ENCODE results near the gene SLC38A3.
A peak's percentile ranks its signal among the peaks of the same experiment; 100 is the strongest.

SLC38A3 gene

GRCh38 chr3:50192124-50192523 is 12.9 kb upstream of the SLC38A3 start:
- no peak for DNase-seq (ENCODE audit: low read depth)

GRCh38 chr3:50192689-50193141 is 12.4 kb upstream of the SLC38A3 start:
- peak; percentile 24 for DNase-seq (ENCODE audit: low read depth)

GRCh38 chr3:50193286-50193685 is 11.8 kb upstream of the SLC38A3 start:
- no peak for DNase-seq (ENCODE audit: low read depth)

GRCh38 chr3:50193746-50194127 is 11.3 kb upstream of the SLC38A3 start:
- no peak for DNase-seq (ENCODE audit: low read depth)

GRCh38 chr3:50194128-50194902 is 10.8 kb upstream of the SLC38A3 start:
- DNase-seq (ENCODE audit: low read depth) = peak; percentile 15

GRCh38 chr3:50194903-50195500 is 10.1 kb upstream of the SLC38A3 start:
- DNase-seq (ENCODE audit: low read depth) = no peak

GRCh38 chr3:50195501-50196252 is 9.4 kb upstream of the SLC38A3 start:
- DNase-seq (ENCODE audit: low read depth) = no peak

- no peak for DNase-seq (ENCODE audit: low read depth)
Observed at GRCh38 chr3:50196253-50196801, 8.7 kb upstream of the SLC38A3 start.

GRCh38 chr3:50201573-50202315 is 3.3 kb upstream of the SLC38A3 start:
- no peak for DNase-seq (ENCODE audit: low read depth)

- DNase-seq (ENCODE audit: low read depth) = no peak
Observed at GRCh38 chr3:50202353-50203112, 2.5 kb upstream of the SLC38A3 start.

- DNase-seq (ENCODE audit: low read depth) = no peak
Observed at GRCh38 chr3:50203113-50203808, 1.8 kb upstream of the SLC38A3 start.

- no peak for DNase-seq (ENCODE audit: low read depth)
Observed at GRCh38 chr3:50203809-50204803, 965 bp upstream of the SLC38A3 start.

- no peak for DNase-seq (ENCODE audit: low read depth)
Observed at GRCh38 chr3:50205413-50206276, 574 bp downstream of the SLC38A3 start.

- DNase-seq (ENCODE audit: low read depth) = no peak
Observed at GRCh38 chr3:50207359-50208042, 2.4 kb downstream of the SLC38A3 start.

GRCh38 chr3:50208677-50209344 is 3.7 kb downstream of the SLC38A3 start:
- no peak for DNase-seq (ENCODE audit: low read depth)

- no peak for DNase-seq (ENCODE audit: low read depth)
Observed at GRCh38 chr3:50210176-50210509, 5.1 kb downstream of the SLC38A3 start.

Data from HS-5 (cell line).